ENCODE measurements around the gene LHX4.

DNA sequence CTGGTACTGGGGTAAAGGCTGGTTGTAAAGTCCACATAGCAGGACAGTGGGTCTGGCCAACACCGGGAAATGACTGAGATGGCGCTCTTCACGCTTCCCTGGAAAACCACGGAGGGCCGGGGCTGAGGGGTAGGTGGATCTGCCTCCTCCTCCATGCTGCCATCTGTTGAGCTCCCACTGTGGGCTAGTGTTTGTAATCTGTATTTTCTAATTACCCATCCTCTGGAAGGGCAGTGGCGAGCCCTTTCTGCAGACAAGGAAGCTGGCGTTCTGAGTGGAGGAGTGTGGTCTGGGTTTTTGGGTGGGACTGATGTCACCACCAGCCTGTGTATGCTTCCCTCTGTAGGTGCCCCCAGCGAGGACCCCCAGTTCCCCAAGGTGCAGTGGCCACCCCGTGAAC is 34.1 kb upstream of the LHX4 start:
- TF ChIP-seq, protein P1, sequence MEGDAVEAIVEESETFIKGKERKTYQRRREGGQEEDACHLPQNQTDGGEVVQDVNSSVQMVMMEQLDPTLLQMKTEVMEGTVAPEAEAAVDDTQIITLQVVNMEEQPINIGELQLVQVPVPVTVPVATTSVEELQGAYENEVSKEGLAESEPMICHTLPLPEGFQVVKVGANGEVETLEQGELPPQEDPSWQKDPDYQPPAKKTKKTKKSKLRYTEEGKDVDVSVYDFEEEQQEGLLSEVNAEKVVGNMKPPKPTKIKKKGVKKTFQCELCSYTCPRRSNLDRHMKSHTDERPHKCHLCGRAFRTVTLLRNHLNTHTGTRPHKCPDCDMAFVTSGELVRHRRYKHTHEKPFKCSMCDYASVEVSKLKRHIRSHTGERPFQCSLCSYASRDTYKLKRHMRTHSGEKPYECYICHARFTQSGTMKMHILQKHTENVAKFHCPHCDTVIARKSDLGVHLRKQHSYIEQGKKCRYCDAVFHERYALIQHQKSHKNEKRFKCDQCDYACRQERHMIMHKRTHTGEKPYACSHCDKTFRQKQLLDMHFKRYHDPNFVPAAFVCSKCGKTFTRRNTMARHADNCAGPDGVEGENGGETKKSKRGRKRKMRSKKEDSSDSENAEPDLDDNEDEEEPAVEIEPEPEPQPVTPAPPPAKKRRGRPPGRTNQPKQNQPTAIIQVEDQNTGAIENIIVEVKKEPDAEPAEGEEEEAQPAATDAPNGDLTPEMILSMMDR (IDR thresholded peaks at IDR 0.05 in 4 of 5, conservative IDR thresholded peaks at IDR 0.05 in 1 of 5): no peak
- TF ChIP-seq POLR2A (IDR thresholded peaks at IDR 0.05): no peak
